Activated gamma-delta T cell treated with Interleukin-2 at 50 U/mL for 16 hours (primary cell): Measurements from ENCODE around the gene RALGPS1.

ENCODE experiments used
- DNase-seq: peaks from one replicate; pipeline ENCODE4 v3.0.0-alpha.2; 2020

The RALGPS1 gene

GRCh38 chr9:127022913-127023660 is 108.5 kb downstream of the RALGPS1 start:
- no peak for DNase-seq

- no peak for DNase-seq
Observed at GRCh38 chr9:127025042-127025441, 110.5 kb downstream of the RALGPS1 start.

- no peak for DNase-seq
Observed at GRCh38 chr9:127027694-127028093, 113.1 kb downstream of the RALGPS1 start.

- no peak for DNase-seq
Observed at GRCh38 chr9:127029548-127029947, 115.0 kb downstream of the RALGPS1 start.

DNA sequence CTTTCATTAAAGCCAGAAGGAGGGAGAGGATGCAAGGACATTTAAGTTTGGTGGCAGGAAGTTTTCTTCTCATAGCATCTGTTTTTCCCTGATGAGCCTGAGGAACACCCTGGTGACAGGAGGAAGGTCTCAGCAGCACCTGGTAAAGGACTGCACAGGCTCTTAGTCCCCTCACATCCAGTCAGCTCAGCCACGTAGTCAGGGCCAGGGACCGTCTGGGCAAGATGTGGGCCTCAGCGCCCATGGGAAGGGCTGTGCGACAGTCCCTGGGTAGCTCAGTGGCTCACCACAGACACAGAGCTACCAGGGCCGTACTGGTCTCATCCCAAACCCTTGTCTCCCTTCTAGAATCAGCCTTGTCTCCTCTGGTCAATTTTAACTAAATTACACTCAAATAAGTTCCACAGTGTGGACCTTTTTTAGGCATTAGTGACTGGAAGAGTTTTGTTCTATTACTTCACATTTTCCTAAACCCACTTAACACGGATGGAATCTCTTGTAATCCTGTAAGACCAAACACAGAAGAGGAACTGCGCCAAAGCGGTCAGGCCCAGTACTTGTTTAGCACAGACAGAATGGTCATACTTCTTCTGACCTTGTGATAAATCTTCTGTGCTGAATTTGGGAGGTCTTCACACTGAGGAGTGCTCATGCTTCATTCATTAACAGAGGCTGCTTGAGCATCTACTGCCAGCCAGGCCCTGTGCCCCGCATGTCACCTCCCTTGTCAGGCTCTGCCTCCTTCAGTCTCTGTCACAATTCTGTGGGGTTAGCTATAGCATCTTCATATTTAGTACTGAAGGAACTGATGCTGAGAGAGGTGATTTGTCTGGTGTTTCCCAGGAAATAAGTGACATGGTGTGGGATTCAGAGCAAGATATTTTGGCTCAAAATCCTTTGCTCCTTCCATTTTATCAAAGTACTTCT is 116.5 kb downstream of the RALGPS1 start:
- no peak for DNase-seq

DNA sequence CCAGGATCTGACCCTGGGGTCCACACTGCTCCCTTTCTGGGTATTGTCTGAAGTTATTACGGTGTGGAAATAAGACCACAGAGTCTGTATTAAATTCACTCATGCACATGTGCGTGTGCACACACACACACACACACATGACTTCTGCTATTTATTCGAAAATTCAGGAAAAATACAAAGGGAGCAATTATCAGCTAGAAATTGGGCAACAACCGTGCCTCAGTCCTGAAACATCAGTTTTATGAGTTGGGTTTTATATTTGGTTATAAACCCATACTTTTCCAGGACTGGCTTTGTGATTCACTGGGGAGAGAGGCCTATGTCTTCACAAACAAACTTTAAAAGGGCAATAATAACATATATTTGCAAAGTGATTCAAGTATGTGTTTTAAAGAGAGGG is 117.7 kb downstream of the RALGPS1 start:
- no peak for DNase-seq

- DNase-seq: no peak
Observed at GRCh38 chr9:127033061-127033460, 118.5 kb downstream of the RALGPS1 start.

- DNase-seq: no peak
Observed at GRCh38 chr9:127033789-127034188, 119.2 kb downstream of the RALGPS1 start.

DNA sequence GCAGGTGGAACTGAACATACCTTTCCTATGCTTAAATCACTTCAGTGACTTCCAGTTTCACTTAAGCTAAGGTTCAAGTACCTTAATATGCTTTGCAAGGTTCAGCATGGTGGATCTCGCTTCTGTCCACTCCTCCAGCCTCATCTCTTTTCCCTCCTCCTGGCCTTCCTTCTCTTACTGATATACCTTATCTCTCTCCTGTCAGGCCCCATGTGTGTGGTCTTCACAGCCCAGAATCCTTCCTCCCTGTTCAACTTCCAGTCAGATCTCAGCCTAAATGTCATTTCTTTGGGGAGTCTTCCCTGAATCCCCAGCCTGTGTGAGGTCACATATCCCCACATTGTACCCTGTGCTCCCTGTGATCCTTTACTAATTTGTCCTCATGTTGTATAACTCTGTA is 120.1 kb downstream of the RALGPS1 start:
- DNase-seq: no peak

GRCh38 chr9:127035423-127035822 is 120.8 kb downstream of the RALGPS1 start:
- no peak for DNase-seq

GRCh38 chr9:127035948-127036347 is 121.4 kb downstream of the RALGPS1 start:
- DNase-seq: no peak

- no peak for DNase-seq
Observed at GRCh38 chr9:127036437-127036836, 121.9 kb downstream of the RALGPS1 start.

GRCh38 chr9:127038531-127038930 is 123.9 kb downstream of the RALGPS1 start:
- DNase-seq: no peak

- no peak for DNase-seq
Observed at GRCh38 chr9:127039492-127039891, 124.9 kb downstream of the RALGPS1 start.

DNA sequence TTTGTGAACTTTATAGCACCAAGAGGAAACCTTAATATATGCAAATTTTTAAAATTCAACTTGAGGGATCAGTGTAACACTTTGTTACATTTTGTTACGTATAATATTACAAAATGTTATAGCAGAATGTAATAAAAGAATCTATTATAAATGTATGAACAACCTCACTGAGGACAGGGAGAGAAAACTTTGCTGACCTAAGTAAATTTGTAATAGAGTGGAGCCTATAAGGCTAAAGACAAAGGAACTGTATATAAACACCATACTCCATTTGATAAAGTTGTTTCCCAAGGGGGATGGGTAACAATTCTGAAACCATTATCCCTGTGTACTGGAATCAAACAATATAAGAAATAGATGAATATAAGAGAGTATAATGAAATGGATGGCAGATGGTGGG is 130.6 kb downstream of the RALGPS1 start:
- DNase-seq: no peak

- no peak for DNase-seq
Observed at GRCh38 chr9:127047971-127048370, 133.4 kb downstream of the RALGPS1 start.

DNA sequence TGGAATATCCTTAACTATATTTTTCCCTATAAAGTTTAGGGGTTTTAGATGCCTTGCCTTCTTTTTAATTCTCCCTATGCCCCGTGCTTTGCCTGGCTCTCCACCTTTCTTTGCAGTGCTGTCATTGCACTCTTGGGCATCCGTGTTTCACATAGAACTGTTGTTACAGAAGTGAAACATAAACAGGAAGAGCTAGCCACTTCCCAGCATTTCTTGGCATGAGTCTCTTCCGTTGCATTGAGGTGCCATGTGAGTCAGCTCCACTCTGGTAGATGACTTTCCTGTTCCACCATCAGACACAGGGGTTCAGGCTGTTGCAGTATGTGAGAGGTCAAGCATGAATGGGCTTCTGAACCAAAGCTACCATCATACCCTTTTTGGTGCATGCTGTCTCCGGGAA is 134.5 kb downstream of the RALGPS1 start:
- DNase-seq: peak; percentile 20

- no peak for DNase-seq
Observed at GRCh38 chr9:127049581-127049980, 135.0 kb downstream of the RALGPS1 start.

GRCh38 chr9:127050152-127050551 is 135.6 kb downstream of the RALGPS1 start:
- no peak for DNase-seq

GRCh38 chr9:127050591-127051001 is 136.0 kb downstream of the RALGPS1 start:
- DNase-seq: no peak

- no peak for DNase-seq
Observed at GRCh38 chr9:127051881-127052595, 137.5 kb downstream of the RALGPS1 start.

- DNase-seq: no peak
Observed at GRCh38 chr9:127053057-127053821, 138.7 kb downstream of the RALGPS1 start.

DNA sequence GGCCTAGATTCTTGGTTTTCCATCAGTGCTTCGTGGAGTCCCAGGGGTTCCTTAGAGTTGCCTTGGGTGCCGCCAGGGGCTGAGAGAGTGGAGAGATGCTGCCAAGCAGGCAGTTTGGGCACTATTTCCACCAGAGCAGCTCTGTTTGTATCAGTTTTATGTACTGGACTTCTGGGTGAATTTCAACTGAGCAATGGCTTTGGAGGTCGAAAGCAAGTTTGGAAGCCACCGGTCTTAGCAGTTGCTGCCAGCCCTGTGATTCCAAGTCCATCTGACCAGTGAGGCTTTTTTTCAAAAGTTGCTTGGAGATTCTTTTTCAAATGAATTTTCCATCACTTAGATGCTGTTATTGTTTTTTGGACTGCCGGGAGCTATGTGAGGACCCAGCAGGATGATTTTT is 139.4 kb downstream of the RALGPS1 start:
- no peak for DNase-seq
